GM18861 (cell line): Measurements from ENCODE around the gene PSMG4.

Experiments
- ATAC-seq: cut with Tn5 transposase; IDR thresholded peaks from one replicate; pipeline ENCODE4 v1.9.1; 2021; ENCODE audit not compliant: unreplicated experiment

PSMG4 gene

GRCh38 chr6:3288711-3289663, 30.2 kb downstream of the PSMG4 start:
- no peak for ATAC-seq

GRCh38 chr6:3289664-3290055, 30.9 kb downstream of the PSMG4 start:
- no peak for ATAC-seq

GRCh38 chr6:3290149-3290930, 31.6 kb downstream of the PSMG4 start:
- no peak for ATAC-seq

GRCh38 chr6:3290931-3291211, 32.1 kb downstream of the PSMG4 start:
- ATAC-seq = no peak

- ATAC-seq = no peak
Observed at GRCh38 chr6:3291346-3291745, 32.6 kb downstream of the PSMG4 start.

GRCh38 chr6:3291987-3292386, 33.2 kb downstream of the PSMG4 start:
- ATAC-seq = no peak

- ATAC-seq = no peak
Observed at GRCh38 chr6:3292431-3293197, 33.9 kb downstream of the PSMG4 start.

DNA sequence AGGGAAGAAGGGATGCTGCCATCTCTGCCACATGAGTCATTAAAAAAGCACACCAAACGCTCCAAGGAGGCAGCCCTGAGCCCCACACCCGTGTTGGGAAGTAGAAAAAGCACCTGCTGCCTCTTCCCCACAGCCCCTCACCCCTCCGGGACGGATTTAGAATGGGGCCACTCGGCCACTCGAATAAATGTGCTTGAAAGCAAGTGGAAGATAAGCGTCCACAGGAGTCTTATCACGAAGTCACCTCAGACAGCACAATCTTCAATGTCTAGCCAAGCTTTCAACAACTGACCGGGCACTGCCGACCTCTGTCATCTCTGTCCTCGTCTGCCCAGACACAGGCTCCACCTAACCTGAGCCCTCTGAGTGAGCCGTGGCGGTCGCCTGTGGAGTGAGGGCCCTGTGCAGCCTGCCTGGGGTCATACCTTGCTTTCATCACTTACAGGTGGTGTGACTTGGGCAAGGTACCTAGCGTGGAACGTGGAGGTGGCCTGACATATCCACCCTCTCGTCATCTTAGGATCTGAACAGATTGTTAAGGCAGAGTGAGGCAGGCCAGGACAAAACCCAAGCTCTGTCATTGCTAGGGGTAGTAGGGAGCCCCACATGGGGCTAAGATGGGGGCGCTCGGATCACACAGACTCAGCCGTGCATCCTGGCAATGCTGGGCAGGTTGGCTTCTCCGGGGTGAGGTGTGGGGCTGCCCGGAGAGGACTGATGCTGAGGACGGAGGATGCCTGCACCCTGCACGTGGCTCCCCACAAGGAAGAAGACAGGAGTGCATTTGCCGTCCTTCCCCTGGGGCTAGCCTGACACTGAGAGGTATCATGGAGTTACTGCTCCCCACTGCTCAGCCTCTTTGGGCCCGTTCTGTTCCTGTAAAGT, 34.8 kb downstream of the PSMG4 start:
- ATAC-seq = no peak

DNA sequence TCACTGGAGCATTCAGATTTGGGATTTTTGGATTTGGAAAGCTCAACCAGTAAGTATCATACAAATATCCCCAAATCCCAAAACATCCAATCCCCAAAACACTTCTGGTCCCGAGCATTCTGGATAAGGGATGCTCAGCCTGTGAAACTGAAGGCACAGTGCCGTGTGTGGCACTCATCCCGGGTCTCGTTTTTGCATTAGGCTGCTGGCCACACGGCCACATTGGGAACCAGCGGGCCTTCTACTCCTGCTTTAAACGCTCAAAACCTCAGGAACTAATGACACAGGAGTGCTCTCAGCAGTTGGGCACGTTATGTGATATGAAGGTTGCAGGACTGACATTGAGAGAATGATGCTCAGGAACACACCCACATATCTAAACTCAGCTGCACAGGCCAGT, 35.6 kb downstream of the PSMG4 start:
- no peak for ATAC-seq

DNA sequence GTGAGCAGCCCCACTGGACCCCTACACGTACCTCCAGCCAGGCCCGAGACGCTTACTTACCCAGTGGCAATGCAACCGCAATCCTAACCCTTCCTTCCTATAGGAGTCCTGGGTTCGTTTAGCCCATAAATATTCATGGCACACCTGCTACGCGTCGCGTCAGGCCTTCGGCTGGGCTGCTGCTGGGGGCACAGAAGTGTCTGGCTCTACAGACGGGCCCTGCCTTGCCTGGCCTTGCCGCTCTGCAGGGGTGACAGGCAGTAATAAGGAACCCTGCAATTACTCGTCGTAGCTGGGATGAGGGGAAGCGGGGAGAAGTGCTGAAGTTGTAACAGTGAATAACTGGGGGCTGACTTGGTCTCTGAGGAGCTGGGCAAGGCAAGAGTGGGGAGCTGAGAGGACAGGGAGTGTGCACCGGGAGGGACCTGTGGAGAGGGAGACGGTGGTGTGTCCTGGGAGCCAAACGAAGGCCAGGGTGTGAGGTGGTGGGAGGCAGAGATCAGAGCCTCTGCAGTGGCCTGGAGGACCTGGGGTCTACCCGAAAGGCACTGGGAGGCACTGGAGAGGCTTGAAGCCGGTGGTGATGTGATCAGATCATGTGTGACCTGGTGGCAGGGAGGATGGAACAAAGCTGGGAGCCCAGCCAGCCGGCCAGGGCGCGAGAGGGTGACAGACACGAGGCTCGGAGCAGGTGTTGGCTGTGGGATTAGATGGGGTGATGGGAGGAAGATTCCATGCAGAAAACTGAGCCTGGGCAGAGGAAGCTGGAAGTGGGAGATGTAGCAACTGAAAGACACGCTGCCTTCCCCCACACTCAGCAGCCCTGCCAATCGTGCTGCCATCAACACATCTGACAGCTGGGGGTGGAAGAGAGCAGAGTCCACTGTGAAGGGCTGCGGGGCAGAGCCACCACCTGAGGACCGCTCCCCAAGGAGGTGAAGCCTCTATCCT, 36.4 kb downstream of the PSMG4 start:
- ATAC-seq = no peak

DNA sequence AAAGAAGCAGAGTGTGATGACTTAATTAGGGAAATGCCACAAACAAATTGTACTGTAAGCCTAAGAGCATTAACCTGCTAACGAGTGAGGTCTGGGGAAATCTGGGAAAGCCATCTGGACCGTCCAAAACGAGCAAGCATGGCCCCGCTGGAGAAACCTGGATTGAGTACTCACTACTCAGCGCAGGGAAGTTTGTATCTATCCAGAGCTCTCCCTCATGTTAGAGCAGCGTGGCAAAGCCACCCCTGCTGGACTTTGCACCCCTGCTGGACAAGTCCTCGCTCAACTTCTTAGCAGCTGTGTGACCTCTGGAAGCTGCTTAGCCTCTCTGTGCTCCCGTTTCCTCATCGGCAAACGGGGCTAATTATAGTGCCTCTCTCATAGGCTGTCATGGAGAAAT, 37.3 kb downstream of the PSMG4 start:
- ATAC-seq = no peak

DNA sequence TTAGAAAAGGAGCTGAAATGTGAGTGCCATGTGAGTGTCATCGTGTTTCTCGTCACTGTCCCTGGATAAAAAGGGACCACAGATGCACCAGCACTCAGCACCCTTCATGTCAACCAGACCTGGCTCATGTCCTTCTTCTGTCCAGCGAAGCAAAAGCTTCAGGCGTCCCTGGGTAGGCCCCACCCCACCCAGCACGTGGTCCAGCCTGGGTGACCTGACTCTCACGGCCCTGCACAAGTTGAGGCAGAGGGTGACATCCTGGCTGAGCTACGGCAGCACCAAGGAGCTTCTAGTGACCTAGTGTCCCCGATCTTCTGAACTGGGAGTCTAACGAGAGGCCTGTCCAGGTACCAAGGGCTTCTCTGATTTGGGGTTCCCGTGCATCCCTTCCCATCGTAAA, 37.8 kb downstream of the PSMG4 start:
- no peak for ATAC-seq

GRCh38 chr6:3297006-3297405, 38.3 kb downstream of the PSMG4 start:
- ATAC-seq = no peak

GRCh38 chr6:3297909-3298308, 39.2 kb downstream of the PSMG4 start:
- no peak for ATAC-seq

DNA sequence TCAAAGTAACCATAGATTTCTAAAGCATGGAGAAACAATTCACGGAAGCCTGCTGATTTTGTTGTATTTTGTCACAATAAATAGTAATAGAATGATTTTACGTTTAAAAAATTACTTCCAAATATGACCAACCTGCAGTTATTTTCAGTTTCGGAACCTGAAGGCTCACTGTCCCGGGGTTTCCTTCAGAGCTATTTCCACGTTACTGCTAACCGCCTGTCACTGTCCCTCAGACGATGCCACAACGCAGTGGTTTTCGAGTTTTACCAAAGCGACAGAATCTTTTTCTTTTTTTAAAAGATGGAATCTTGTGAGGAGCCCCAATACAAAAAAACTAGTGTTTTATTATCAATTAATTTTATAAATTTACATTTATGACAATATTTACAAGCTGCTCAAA, 40.5 kb downstream of the PSMG4 start:
- ATAC-seq = no peak

- no peak for ATAC-seq
Observed at GRCh38 chr6:3301506-3301905, 42.8 kb downstream of the PSMG4 start.

DNA sequence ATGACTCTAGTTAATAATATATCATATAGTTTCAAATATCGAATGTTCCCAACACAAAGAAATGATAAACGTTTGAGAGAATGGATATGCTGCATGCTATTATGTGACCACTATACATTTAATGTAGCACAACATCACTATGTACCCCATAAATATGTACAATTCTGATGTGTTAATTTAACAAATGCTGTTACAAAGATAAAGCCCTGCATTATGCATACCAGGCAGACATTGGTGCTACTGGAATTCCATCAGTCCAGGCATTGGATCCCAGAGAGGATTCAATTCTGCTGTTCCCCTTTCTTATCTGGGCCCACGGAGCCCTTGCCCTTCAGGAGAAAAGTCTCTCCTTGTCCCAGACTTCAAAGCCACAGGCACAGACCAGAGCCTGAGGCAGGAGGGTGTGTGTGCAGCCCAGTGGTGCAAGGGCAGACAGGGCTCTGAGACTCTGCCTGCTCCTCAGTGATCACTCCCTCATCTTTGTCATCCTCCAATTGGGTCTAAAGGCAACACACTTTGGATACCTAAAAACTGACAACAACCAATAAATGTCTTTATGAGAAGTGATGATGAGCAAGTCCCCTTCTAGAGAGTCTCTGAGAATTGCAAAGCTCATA, 45.2 kb downstream of the PSMG4 start:
- ATAC-seq = no peak

DNA sequence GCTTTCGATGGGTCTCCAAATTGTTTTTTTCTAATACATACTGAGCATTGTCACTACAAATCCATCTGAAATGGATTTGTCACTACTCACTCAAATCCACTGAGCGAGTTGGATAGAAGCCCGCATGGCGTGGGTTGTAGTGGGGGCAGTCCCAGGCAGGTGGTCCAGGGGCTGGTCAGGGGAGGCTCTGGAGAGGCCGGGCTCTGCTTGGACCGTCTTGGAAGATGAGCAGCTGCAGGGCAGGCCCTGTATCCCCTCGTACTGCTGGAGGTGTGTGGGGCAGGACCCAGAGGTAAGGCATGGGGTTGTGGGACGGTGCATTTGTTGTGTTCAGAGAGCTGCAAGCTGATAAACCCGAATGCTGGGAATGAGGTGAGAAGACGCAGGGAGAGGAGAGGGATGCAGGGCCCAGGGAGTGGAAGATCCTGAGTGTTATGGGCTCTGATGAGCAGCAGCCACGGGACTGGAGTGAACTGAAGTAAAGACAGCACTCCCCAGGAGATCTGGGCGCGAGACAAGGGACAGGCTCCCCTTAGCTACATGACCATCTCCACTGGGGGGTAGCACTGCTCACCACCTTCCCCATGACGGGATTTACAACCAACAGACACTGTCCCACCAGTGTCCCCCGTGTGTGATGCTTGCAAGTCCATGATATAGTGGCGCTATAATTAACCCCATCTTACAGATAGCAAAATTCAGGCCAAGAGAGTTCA, 45.9 kb downstream of the PSMG4 start:
- no peak for ATAC-seq

GRCh38 chr6:3305216-3305565, 46.4 kb downstream of the PSMG4 start:
- ATAC-seq = no peak
